Trophoblast cell (in vitro differentiated cells and primary cell): Measurements from ENCODE around the gene PFKP.

ENCODE experiments used
- DNase-seq, 2 donors: peaks; one replicate each; pipeline ENCODE4 v3.0.0-alpha.2; 2016
- H2AFZ ChIP-seq: 2 replicates; pipeline ENCODE4 v1.6.1; 2013; ENCODE audit warnings: low read length, moderate library complexity, mild to moderate bottlenecking; ENCODE audit not compliant: insufficient read depth, poor library complexity
- H2AK5ac ChIP-seq: 2 replicates; pipeline ENCODE4 v1.6.1; 2013; ENCODE audit warnings: mild to moderate bottlenecking, low read length
- H2BK120ac ChIP-seq: 2 replicates; pipeline ENCODE4 v1.6.1; 2013; ENCODE audit warnings: low read length, mild to moderate bottlenecking, moderate library complexity; ENCODE audit not compliant: insufficient read depth, poor library complexity
- H2BK12ac ChIP-seq: 2 replicates; pipeline ENCODE4 v1.6.1; 2013; ENCODE audit warnings: mild to moderate bottlenecking, low read length, moderate library complexity
- H2BK5ac ChIP-seq: 2 replicates; pipeline ENCODE4 v1.6.1; 2013; ENCODE audit warnings: low read length, low read depth, moderate library complexity, mild to moderate bottlenecking; ENCODE audit not compliant: poor library complexity
- H3K14ac ChIP-seq: 2 replicates; pipeline ENCODE4 v1.6.1; 2013; ENCODE audit warnings: mild to moderate bottlenecking, low read length
- H3K18ac ChIP-seq: 2 replicates; pipeline ENCODE4 v1.6.1; 2013; ENCODE audit warnings: mild to moderate bottlenecking, low read length
- H3K23ac ChIP-seq: 2 replicates; pipeline ENCODE4 v1.6.1; 2013; ENCODE audit warnings: low read length
- H3K27ac ChIP-seq: 2 replicates; pipeline ENCODE4 v1.5.1; 2013; ENCODE audit warnings: low read depth, mild to moderate bottlenecking, inconsistent platforms, low read length, moderate library complexity
- H3K27me3 ChIP-seq: 2 replicates; pipeline ENCODE4 v1.6.1; 2013; ENCODE audit warnings: inconsistent platforms, mild to moderate bottlenecking, low read length, moderate library complexity; ENCODE audit not compliant: insufficient read depth
- H3K36me3 ChIP-seq, 2 experiments: 1 replicate in 1 of 2; 2 replicates in 1 of 2; pipeline ENCODE4 v1.6.1; 2013; ENCODE audit warnings: low read length in 2 of 2, mild to moderate bottlenecking in 2 of 2, moderate library complexity in 1 of 2; ENCODE audit not compliant: insufficient read depth in 2 of 2, control insufficient read depth in 1 of 2
- H3K4ac ChIP-seq: 2 replicates; pipeline ENCODE4 v1.6.1; 2013; ENCODE audit warnings: low read depth, mild to moderate bottlenecking, low read length, moderate library complexity
- H3K4me1 ChIP-seq, 2 experiments: 1 replicate in 1 of 2; 2 replicates in 1 of 2; pipeline ENCODE4 v1.6.1; 2013; ENCODE audit warnings: low read length in 2 of 2, mild to moderate bottlenecking in 2 of 2, moderate library complexity in 1 of 2; ENCODE audit not compliant: insufficient read depth in 2 of 2, control insufficient read depth in 1 of 2
- H3K4me2 ChIP-seq: 2 replicates; pipeline ENCODE4 v1.6.1; 2013; ENCODE audit warnings: inconsistent platforms, mild to moderate bottlenecking, low read length, moderate library complexity
- H3K4me3 ChIP-seq: 2 replicates; pipeline ENCODE4 v1.5.1; 2013; ENCODE audit warnings: mild to moderate bottlenecking, low read depth, low read length, inconsistent platforms
- H3K79me1 ChIP-seq: one replicate; pipeline ENCODE4 v1.6.1; 2013; ENCODE audit warnings: low read length
- H3K79me2 ChIP-seq: 2 replicates; pipeline ENCODE4 v1.6.1; 2013; ENCODE audit warnings: low read length, mild to moderate bottlenecking; ENCODE audit not compliant: control insufficient read depth, insufficient read depth, poor library complexity
- H3K9ac ChIP-seq: 2 replicates; pipeline ENCODE4 v1.6.1; 2013; ENCODE audit warnings: mild to moderate bottlenecking, low read length
- H3K9me3 ChIP-seq: 2 replicates; pipeline ENCODE4 v1.6.1; 2013; ENCODE audit warnings: low read depth, mild to moderate bottlenecking, control low read depth, inconsistent platforms, low read length; ENCODE audit not compliant: insufficient read depth
- H4K12ac ChIP-seq: 2 replicates; pipeline ENCODE4 v1.6.1; 2013; ENCODE audit warnings: low read depth, mild to moderate bottlenecking, low read length, moderate library complexity
- H4K8ac ChIP-seq: 2 replicates; pipeline ENCODE4 v1.6.1; 2013; ENCODE audit warnings: low read depth, mild to moderate bottlenecking, low read length, moderate library complexity
- H4K91ac ChIP-seq: one replicate; pipeline ENCODE4 v1.6.1; 2013; ENCODE audit warnings: low read depth, mild to moderate bottlenecking, low read length, moderate library complexity
- WGBS: extraction: QIAGEN DNeasy Blood & Tissue Kit; methylation state at CpG from one replicate; pipeline ENCODE4 v1.1.7; 2013; ENCODE audit warnings: missing lambda C conversion rate; ENCODE audit not compliant: insufficient read length, insufficient coverage; ENCODE audit errors: extremely low coverage; 5-methylcytosine and 5-hydroxymethylcytosine counted together

The PFKP gene

GRCh38 chr10:3096149-3096548 is 28.8 kb downstream of the PFKP start:
- H3K79me1 ChIP-seq = peaks cover 25% of the 10 kb centered on the region
- H3K36me3 ChIP-seq = peaks cover 22 to 33% of the 10 kb centered on the region in 2 experiments
- no peak overlapping the region for H3K4me3 ChIP-seq
- H3K4ac ChIP-seq = peak overlapping the region; percentile 84
- DNase-seq = no peak
- H4K91ac ChIP-seq = peak overlapping the region; percentile 98
- peak overlapping the region; percentile 61 for H2AFZ ChIP-seq
- H4K12ac ChIP-seq = no peak overlapping the region
- H2AK5ac ChIP-seq = peak overlapping the region; percentile 94
- peaks cover 15% of the 10 kb centered on the region for H3K79me2 ChIP-seq
- no peak overlapping the region for H3K4me2 ChIP-seq
- H2BK12ac ChIP-seq = peak overlapping the region; percentile 82
- H2BK5ac ChIP-seq = peak overlapping the region; percentile 84
- WGBS = no CpG with 5 or more reads among the region's 16 CpGs
- peak overlapping the region; percentile 65 for H2BK120ac ChIP-seq
- no peak overlapping the region for H3K9ac ChIP-seq
- peaks cover 25 to 36% of the 10 kb centered on the region in 2 experiments for H3K4me1 ChIP-seq
- peak overlapping the region; percentile 94 for H3K18ac ChIP-seq
- H3K14ac ChIP-seq = peak overlapping the region; percentile 78
- H3K9me3 ChIP-seq = peaks cover 4% of the 10 kb centered on the region
- no peaks in the 10 kb centered on the region for H3K27me3 ChIP-seq
- H3K27ac ChIP-seq = peak overlapping the region; percentile 79
- H4K8ac ChIP-seq = peak overlapping the region; percentile 44
- no peak overlapping the region for H3K23ac ChIP-seq

- H2AFZ ChIP-seq = no peak overlapping the region
- no peak overlapping the region for H3K14ac ChIP-seq
- WGBS = no CpG with 5 or more reads among the region's 9 CpGs
- peak overlapping the region; percentile 41 for H2BK12ac ChIP-seq
- peak overlapping the region; percentile 69 for H3K4ac ChIP-seq
- peaks cover 4% of the 10 kb centered on the region for H3K9me3 ChIP-seq
- peaks cover 27 to 36% of the 10 kb centered on the region in 2 experiments for H3K36me3 ChIP-seq
- no peak overlapping the region for H3K4me2 ChIP-seq
- no peak overlapping the region for H2BK5ac ChIP-seq
- no peak overlapping the region for H3K27ac ChIP-seq
- H3K79me2 ChIP-seq = peaks cover 13% of the 10 kb centered on the region
- no peak overlapping the region for H3K9ac ChIP-seq
- peaks cover 22% of the 10 kb centered on the region for H3K79me1 ChIP-seq
- DNase-seq = no peak
- H2BK120ac ChIP-seq = peak overlapping the region; percentile 37
- no peak overlapping the region for H4K12ac ChIP-seq
- H3K4me3 ChIP-seq = no peak overlapping the region
- no peaks in the 10 kb centered on the region for H3K27me3 ChIP-seq
- H3K4me1 ChIP-seq = peaks cover 19 to 29% of the 10 kb centered on the region in 2 experiments
- no peak overlapping the region for H2AK5ac ChIP-seq
- H4K91ac ChIP-seq = peak overlapping the region; percentile 5
- no peak overlapping the region for H4K8ac ChIP-seq
- H3K23ac ChIP-seq = no peak overlapping the region
- H3K18ac ChIP-seq = peak overlapping the region; percentile 26
Measured at GRCh38 chr10:3097160-3097559, 29.8 kb downstream of the PFKP start.

- H4K8ac ChIP-seq = no peak overlapping the region
- no peak overlapping the region for H2AK5ac ChIP-seq
- peaks cover 12 to 21% of the 10 kb centered on the region in 2 experiments for H3K4me1 ChIP-seq
- H3K23ac ChIP-seq = peak overlapping the region; percentile 69
- no peak overlapping the region for H2BK12ac ChIP-seq
- peaks cover 4% of the 10 kb centered on the region for H3K9me3 ChIP-seq
- H3K36me3 ChIP-seq = peaks cover 36 to 47% of the 10 kb centered on the region in 2 experiments
- H3K4me3 ChIP-seq = no peak overlapping the region
- peaks cover 22% of the 10 kb centered on the region for H3K79me1 ChIP-seq
- no peak for DNase-seq
- no peak overlapping the region for H3K4me2 ChIP-seq
- H3K14ac ChIP-seq = no peak overlapping the region
- no peak overlapping the region for H2BK5ac ChIP-seq
- no peak overlapping the region for H3K4ac ChIP-seq
- H3K9ac ChIP-seq = no peak overlapping the region
- no peak overlapping the region for H4K12ac ChIP-seq
- H3K79me2 ChIP-seq = peaks cover 15% of the 10 kb centered on the region
- no peaks in the 10 kb centered on the region for H3K27me3 ChIP-seq
- H4K91ac ChIP-seq = no peak overlapping the region
- H3K18ac ChIP-seq = no peak overlapping the region
- no peak overlapping the region for H3K27ac ChIP-seq
- H2BK120ac ChIP-seq = no peak overlapping the region
- H2AFZ ChIP-seq = no peak overlapping the region
- WGBS = no CpG with 5 or more reads among the region's 11 CpGs
Measured at GRCh38 chr10:3098689-3099088, 31.3 kb downstream of the PFKP start.

- DNase-seq = peak in 1 of 2 donors; percentile 15
- peaks cover 7 to 15% of the 10 kb centered on the region in 2 experiments for H3K4me1 ChIP-seq
- peaks cover 13% of the 10 kb centered on the region for H3K79me2 ChIP-seq
- H4K91ac ChIP-seq = no peak overlapping the region
- peak overlapping the region; percentile 71 for H3K23ac ChIP-seq
- no peak overlapping the region for H3K14ac ChIP-seq
- no peak overlapping the region for H3K4me2 ChIP-seq
- H2BK5ac ChIP-seq = no peak overlapping the region
- H3K36me3 ChIP-seq = peaks cover 43 to 52% of the 10 kb centered on the region in 2 experiments
- H3K27me3 ChIP-seq = no peaks in the 10 kb centered on the region
- H3K27ac ChIP-seq = no peak overlapping the region
- no peak overlapping the region for H2AFZ ChIP-seq
- 100% methylated on average over 4 of the region's 22 CpGs for WGBS
- H3K18ac ChIP-seq = no peak overlapping the region
- H3K4ac ChIP-seq = peak overlapping the region; percentile 24
- no peak overlapping the region for H2BK12ac ChIP-seq
- peaks cover 17% of the 10 kb centered on the region for H3K79me1 ChIP-seq
- no peak overlapping the region for H3K4me3 ChIP-seq
- H3K9ac ChIP-seq = no peak overlapping the region
- H3K9me3 ChIP-seq = peaks cover 4% of the 10 kb centered on the region
- no peak overlapping the region for H4K8ac ChIP-seq
- no peak overlapping the region for H4K12ac ChIP-seq
- H2AK5ac ChIP-seq = no peak overlapping the region
- no peak overlapping the region for H2BK120ac ChIP-seq
Measured at GRCh38 chr10:3099291-3100092, 32.1 kb downstream of the PFKP start.
